Lower leg skin (tissue), 4 donors: Measurements from ENCODE around the gene ASTN1. TPM values are rescaled to one million over a fixed set of nuclear protein-coding genes. Genes with fewer than 3 reads are reported as not detected.

ENCODE experiments used
- DNase-seq, 2 donors: peaks; one replicate each; pipeline ENCODE4 v3.0.0-alpha.2; 2019; ENCODE audit warnings: low spot score in 2 of 2
- H3K4me3 ChIP-seq: fragments of 200-600 bp; sonication (generic); 2 replicates; pipeline ENCODE4 v1.5.1; 2017; ENCODE audit warnings: mild to moderate bottlenecking, low read depth; ENCODE audit not compliant: poor library complexity, severe bottlenecking
- POLR2A ChIP-seq, 2 donors: fragments of 450-650 bp; IDR thresholded peaks; one replicate each; pipeline ENCODE4 v1.6.1; 2016 to 2017; ENCODE audit warnings: antibody characterized with exemption in 2 of 2, mild to moderate bottlenecking in 1 of 2, moderate library complexity in 1 of 2
- WGBS, 2 donors: methylation state at CpG; one replicate each; pipeline ENCODE4 v1.1.5; 2018; 5-methylcytosine and 5-hydroxymethylcytosine counted together
- intact Hi-C: fragments of 100-400 bp; cut with DNase I; formaldehyde crosslinking; loops from one replicate; pipeline ENCODE4 v1.15.0; 2023; ENCODE audit warnings: low total_unique reads
- total RNA-seq, 4 donors: library from RNA; depleted of rRNA; stranded (reverse); fragments of >200 nt; gene quantifications; one replicate each; pipeline ENCODE4 v1.1.0, GENCODE V29; 2016
- TF ChIP-seq, protein P1 (sequence below), 3 donors: fragments of 450-650 bp; IDR thresholded peaks; one replicate each; pipeline ENCODE4 v1.5.1; 2016; ENCODE audit warnings: antibody characterized with exemption in 3 of 3, mild to moderate bottlenecking in 3 of 3, moderate library complexity in 2 of 3

ASTN1 gene
- total RNA-seq, 4 donors from 2014 or later: 0.10 to 0.26 TPM; not detected in 2

DNA sequence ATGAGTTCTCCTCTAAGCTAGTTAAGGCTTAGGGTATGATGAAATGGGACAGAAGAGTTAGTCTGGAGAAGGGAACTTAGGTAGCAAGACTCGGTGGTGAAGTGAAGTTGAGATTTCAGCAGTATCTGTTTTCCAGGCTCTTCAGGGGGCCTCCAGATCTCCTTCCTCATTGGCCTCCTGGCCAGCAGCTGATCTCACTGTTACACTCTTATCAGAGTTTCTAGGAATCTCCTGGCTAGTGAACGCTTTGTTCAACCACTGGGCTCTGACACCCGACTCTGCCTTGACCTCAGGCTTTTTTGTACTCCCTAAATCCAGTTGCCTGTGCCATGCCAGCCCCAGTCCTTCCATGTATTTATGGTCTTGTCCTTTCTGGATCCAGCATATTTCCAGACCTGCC is 311.0 kb downstream of the ASTN1 start:
- TF ChIP-seq POLR2A (IDR thresholded peaks at IDR 0.05): no peak
- TF ChIP-seq, protein P1, sequence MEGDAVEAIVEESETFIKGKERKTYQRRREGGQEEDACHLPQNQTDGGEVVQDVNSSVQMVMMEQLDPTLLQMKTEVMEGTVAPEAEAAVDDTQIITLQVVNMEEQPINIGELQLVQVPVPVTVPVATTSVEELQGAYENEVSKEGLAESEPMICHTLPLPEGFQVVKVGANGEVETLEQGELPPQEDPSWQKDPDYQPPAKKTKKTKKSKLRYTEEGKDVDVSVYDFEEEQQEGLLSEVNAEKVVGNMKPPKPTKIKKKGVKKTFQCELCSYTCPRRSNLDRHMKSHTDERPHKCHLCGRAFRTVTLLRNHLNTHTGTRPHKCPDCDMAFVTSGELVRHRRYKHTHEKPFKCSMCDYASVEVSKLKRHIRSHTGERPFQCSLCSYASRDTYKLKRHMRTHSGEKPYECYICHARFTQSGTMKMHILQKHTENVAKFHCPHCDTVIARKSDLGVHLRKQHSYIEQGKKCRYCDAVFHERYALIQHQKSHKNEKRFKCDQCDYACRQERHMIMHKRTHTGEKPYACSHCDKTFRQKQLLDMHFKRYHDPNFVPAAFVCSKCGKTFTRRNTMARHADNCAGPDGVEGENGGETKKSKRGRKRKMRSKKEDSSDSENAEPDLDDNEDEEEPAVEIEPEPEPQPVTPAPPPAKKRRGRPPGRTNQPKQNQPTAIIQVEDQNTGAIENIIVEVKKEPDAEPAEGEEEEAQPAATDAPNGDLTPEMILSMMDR (IDR thresholded peaks at IDR 0.05): no peak
- 80 to 86% methylated on average over 3 of the region's 3 CpGs for WGBS, 2 donors
- no peak for DNase-seq
- H3K4me3 ChIP-seq: no peak overlapping the region
- intact Hi-C loops: no loop called here

DNA sequence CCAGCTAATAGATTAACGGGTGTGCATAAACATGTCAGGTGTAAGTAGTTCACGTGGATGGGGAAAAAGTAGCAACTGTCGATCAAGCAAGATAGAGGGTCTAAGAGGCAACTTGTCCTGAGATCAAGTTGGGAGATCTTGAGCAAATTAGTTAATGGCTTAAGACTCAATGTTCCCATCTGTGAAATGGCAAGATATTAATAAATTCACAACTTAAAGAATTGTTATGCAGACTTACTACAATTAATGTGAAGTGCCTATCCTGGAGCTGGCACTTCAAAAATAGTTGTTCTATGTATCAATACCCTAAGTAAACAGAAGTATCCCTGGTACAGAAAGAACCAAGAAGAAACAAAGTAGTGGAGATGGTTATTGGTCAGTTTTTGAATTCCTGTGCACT is 312.4 kb downstream of the ASTN1 start:
- intact Hi-C loops: no loop called here

DNA sequence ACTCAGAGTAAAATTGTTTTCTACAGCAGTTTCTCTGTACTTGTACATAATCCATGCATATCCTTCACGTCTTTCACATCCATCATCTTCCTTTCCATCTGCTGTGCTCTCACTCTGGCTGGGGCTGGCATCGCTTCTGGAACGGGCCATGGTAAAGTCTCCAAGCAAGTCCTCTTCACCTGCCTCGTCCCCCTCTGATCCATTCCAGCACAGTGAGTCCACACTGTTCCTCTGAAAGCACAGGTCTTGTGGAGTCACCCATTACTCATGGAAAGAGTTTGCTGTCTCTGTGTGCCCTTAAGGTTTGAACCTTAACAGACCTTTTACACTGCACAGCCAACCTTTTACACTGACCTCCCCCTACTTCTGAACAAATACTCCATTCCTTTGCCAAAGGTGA is 313.6 kb downstream of the ASTN1 start:
- intact Hi-C loops: no loop called here
- TF ChIP-seq, protein P1 (IDR thresholded peaks at IDR 0.05): no peak
- WGBS, 2 donors: 75% methylated on average over 4 of the region's 4 CpGs
- H3K4me3 ChIP-seq: no peak overlapping the region
- no peak for DNase-seq

More for the DNA sequence above, 312.4 kb downstream of the ASTN1 start:
- 93% methylated on average over 3 of the region's 3 CpGs for WGBS, 2 donors
- TF ChIP-seq, protein P1 (IDR thresholded peaks at IDR 0.05): no peak
- TF ChIP-seq POLR2A (IDR thresholded peaks at IDR 0.05): no peak
- DNase-seq: no peak
- H3K4me3 ChIP-seq: no peak overlapping the region

GRCh38 chr1:176849281-176849680 is 315.2 kb downstream of the ASTN1 start:
- no peak for DNase-seq
- TF ChIP-seq, protein P1 (IDR thresholded peaks at IDR 0.05): no peak
- TF ChIP-seq POLR2A (IDR thresholded peaks at IDR 0.05): no peak
- no peak overlapping the region for H3K4me3 ChIP-seq
- intact Hi-C loops: no loop called here
- WGBS, 2 donors: 78 to 82% methylated on average over 3 of the region's 3 CpGs

- no peak for TF ChIP-seq POLR2A (IDR thresholded peaks at IDR 0.05)
- TF ChIP-seq, protein P1 (IDR thresholded peaks at IDR 0.05): no peak
- no peak for DNase-seq
- intact Hi-C loops: no loop called here
- no peak overlapping the region for H3K4me3 ChIP-seq
- 32 to 38% methylated on average over 1 of the region's 1 CpG for WGBS, 2 donors
These were observed 317.5 kb downstream of the ASTN1 start for GRCh38 chr1:176847052-176847451.
